ENCODE results near the gene CTNND2.
"Not testable (repeated sequence)": the region's sequence is repeated elsewhere in the genome, so short reads cannot be mapped to it uniquely, and the experiment has no call there.

The CTNND2 gene

DNA sequence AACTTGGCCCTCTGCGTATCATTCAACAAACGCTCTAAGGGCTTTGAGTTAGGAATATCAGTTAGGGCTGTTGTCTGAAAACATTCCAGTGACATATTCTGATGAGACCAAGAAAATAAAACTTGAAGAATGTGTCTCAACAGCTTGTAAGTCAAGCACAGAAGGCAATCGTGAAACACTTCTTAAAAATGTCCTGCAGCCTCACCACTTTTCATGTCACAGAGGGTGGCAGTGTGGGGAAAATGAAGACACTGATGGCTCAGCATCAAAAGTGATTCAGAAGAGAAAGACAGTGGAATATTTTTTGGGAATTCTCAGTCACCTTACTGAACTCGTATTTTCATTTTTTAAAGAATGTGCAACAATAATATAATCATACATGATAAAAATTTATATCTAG lies 247.3 kb downstream of the CTNND2 start:
- no peak for FAIRE-seq

DNA sequence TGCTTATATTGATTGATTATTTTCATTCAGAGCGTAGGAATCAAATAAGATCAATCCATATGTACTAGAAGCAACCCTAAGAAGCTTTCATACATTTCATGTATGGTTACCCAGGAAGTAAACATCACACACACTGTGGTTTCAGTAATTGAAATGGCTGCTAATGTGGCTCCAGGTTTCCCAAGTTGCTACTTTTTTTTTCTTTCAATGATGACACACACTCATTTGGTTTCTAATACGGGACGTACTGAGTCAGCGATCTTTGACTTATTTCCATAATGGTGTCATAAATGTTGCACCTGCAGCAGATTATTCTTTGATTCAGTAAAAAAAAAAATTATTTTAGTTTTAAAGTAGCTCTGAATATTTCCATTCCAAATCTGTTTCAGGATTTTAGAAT lies 248.6 kb downstream of the CTNND2 start:
- no peak for FAIRE-seq

DNA sequence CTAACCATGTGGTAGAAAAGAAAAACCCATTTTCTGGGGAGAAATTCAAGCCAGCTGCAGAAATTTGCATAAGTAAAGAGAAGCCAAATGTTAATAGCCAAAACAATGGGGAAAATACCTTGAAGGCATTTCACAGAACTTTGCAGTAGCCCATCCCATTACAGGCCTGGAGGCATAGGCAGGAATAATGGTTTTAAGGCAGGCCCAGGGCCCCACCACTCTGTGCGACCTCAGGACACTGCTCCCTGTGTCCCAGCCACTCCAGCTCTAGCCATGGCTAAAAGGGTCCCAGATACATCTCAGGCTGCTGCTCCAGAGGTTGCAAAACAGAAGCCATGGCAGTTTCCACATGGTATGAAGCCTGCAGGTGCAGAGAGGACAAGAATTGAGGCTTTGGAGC lies 253.3 kb downstream of the CTNND2 start:
- no peak for FAIRE-seq

DNA sequence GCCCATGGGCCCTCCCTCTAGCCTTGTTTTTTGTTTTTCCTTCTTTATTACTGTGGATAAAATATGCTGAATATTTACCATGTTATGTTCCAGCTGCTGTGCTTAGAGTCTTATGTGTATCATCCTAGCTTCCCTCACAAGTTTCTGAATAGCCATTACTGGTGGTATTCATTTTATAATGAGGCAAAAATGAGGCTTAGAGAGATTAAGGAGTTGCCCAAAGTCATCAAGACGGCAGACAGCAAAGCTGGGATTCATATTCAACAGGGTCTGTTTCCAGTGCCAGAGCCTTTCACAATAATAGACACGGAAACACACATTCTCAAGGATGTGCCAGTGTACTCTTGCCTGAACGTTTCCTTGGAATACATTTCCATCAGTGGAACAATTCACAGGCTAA lies 258.1 kb downstream of the CTNND2 start:
- FAIRE-seq = no peak

DNA sequence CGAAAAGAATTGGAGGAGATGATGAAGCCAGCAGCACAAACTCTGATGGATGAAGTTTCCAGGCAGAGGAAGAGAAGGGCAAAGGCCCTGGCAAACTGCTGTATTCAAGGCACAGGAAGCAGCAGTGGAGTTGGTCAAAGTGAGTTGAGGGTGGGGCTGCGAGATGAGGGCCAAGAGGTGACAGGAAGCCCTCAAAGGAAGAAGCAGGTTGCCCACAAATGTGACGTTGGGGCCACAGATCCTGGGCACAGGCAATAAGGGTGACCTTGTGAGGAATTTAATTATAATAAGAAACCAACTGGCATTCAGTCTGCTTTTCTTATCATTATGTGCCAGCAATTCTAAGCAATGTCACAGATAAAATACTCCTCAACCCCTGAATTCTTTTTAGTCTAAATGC lies 261.8 kb downstream of the CTNND2 start:
- no peak for FAIRE-seq

DNA sequence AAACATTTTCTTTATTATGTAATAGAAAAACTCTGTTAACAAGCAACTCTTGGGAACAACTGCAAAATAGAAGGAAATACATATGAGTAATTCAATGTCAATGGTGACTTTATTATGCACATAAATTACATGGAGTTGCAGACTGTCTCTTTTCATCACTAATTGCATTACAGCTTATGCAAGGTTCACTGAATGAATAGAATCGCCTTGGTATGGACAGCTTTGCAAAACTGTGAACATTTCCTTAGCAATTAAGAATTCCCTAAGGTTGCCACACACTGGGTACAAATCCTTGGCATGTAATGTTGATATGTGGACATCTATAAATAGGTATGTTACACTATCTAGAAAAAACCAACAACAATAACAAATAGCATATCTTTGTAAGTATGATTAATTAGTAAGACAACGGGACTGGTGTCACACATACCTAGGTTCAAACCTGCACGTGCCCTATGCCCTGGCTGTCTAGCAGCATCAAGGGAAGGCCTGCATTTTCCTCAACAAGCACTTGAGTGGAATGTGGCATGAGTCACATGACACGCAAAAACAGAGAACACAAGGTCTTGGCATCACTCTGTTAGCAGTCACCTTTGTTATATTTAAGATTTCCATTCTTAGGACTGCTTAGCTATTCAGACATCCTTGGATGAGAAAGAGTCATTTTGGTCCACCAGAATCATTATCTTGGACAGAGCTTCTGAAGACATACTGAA lies 263.9 kb downstream of the CTNND2 start:
- FAIRE-seq = no peak

DNA sequence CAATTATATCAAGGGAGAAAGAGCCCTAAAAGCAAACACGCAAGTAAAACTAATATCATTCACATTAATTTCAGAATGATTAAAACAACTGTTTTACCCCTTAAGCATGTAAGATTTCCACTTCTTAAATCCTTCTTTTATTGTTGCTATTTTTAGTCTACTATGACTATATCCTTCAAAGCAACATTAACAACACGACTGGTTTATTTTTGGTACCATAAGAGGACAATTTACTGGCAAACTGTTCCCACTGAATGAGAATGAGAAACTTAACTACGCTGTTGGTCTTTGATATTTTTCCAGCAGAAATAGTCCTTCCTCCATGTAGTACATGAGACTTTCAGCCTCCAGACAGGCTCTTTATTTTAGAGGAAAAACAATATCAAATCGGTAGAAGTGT lies 281.5 kb downstream of the CTNND2 start:
- FAIRE-seq = no peak

DNA sequence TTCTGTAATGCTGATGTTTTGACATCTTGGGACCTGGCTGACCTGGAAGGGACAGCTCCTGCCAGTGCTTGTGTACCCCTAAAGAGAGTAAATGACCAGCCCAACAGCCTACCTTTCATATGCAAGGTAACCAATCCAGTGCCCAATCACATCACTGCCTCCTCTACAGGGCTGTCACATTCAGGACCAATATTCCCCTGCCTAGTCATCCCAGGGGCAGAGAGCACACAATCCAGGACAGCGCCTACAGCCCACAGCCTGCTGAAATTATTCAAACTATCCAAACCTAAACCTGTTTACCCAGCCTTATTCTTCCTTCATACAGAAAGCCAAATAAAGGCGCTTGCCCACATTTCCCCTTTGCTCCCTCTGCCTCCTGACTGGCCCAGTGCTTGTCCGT lies 284.1 kb downstream of the CTNND2 start:
- FAIRE-seq = no peak

DNA sequence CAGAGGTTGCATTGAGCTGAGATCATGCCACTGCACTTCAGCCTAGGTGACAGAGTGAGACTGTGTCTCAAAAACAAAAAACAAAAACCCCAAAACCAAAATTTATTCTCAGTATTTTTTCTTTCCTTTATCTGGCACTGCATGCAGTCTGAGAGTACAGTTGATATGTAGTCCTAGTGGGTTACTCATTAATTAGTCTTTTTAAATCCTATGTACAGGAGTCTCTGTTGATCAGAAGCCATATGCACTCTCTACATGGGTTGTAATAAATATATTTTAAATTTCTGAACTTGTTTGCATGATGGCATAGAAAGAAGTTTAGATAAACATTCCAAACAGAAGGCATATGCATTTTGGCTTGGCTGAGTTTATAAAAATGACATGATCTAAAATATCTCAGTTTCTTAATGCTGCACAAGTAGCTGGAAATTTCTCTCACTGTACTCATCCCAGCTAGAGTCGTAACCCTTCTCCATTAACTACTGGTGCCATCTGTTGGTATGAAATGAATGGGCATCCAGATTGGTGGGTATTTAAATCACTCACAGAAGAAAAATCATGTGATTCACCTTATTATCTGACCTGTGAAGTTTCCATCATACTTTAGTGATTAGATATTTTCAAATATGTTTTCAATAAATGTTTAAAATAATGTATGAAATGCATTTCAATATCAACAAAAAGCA lies 284.8 kb downstream of the CTNND2 start:
- no peak for FAIRE-seq

DNA sequence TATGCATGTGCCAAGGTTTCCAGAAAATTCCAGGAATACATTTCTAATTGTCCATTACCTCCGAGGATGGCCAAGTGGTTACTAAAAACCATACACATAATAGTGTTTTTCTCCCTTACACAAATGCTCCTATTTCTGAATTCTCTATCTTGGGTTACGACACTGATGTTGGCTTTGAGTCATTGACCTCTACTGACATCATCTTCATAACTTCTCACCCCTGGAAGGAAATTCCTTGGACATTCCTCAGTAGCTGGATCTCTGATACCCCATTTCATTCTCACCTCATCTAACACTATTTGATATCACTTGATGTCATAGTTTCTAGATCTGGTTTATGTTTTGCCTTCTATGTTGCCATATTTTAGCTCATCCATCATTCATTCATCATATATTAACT lies 287.2 kb downstream of the CTNND2 start:
- FAIRE-seq = no peak

DNA sequence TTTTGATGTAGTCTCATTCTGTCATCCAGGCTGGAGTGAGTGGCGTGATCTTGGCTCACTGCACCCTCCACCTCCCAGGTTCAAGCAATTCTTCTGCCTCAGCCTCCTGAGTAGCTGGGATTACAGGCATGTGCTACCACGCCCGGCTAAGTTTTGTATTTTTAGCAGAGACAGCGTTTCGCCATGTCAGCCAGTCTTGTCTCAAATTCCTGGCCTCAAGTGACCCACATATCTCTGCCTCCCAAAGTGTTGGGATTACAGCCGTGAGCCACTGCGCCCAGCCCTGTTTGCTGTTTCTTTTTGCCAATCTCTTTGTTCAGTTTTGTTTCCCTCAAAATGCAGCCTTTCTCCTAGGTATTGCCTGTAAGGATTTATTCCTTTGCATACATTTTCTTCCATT lies 287.6 kb downstream of the CTNND2 start:
- not testable (repeated sequence) for FAIRE-seq

DNA sequence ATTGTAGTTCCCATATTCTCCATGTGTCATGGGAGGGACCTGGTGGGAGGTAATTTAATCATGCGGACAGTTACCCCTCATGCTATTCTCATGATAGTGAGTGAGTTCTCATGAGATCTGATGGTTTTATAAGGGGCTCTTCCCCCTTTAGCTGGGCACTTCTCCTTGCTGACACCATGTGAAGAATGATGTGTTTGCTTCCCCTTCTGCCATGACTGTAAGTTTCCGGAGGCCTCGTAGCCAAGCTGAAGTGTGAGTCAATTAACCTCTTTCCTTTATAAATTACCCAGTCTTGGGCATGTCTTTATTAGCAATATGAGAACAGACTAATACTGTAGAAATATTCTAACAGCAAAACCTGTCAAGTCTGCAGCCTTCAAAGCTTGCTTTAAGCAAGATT lies 293.2 kb downstream of the CTNND2 start:
- no peak for FAIRE-seq

DNA sequence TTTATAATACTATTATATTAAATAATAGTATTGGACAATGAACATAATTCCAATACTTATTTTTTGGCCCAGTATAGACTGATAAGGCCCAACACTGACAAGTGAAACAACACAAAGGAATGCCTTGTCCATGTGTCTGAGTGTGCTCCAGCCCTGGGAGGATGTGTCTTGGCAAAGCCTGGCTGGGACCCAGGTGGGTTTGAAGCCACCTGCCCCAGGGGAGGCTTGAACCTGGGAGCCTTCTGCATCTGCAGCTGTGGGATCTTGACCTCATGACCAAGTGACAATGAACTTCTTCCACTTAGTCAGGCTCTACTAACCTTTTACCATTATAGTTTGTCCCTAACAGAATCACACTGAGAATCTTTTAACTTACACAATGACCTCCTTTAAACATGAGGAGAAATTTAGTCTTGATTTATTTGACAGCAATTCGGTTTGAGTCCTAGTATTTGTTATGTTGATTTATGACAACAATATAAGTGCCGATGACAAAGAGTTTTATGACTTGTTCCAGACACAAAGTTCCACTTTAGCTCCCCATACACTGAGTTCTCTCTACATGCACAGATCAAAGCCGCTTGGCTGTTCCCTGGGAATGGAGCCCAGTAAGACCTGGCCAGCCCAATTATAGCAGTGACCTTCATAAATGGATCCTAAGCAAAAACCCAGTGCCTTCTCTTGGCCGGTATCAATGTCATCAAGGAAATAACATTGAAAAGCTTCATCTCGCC lies 294.5 kb downstream of the CTNND2 start:
- no peak for FAIRE-seq

DNA sequence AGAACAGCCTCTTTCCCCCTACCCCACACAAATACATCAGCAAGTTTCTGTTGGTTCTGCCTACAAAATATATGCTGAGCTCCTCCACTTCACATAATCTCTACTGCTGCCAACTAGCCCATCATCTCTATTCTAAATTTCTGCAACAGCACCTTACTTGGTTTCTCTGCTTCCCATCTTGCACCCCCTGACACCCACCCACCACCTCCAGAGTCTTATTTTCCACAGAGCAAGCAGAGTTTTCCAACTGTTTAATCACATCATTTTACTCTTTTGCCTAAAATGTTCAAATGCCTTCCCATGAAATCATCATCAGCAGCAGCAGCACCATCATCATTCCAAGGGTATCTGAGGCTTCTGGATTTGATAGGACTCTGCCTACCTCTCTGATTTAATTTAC lies 295.7 kb downstream of the CTNND2 start:
- FAIRE-seq = no peak

DNA sequence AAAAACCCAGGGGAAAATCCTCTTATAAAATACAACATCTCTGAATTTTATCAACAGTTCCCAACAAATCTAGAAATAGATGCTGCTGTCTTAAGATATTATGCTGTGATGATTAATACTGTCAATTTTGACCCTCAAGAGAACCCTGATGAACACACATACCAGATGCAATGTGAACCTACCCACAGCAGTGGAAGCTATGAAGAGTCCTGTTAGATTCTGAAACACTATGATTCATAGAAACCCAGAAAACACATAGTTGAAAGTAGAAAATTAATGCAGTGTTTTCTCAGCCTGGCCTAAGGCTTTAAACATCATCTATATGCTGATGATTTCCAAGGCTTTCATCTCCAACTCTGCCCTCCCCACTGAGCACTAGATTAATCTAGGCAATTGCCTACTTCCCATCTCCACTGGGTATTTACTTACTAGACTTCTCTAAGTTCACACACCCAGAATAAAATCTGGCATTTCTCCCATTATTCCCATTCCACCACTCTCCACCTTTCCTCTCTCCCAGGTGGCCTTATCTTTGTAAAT lies 296.2 kb downstream of the CTNND2 start:
- FAIRE-seq = no peak

DNA sequence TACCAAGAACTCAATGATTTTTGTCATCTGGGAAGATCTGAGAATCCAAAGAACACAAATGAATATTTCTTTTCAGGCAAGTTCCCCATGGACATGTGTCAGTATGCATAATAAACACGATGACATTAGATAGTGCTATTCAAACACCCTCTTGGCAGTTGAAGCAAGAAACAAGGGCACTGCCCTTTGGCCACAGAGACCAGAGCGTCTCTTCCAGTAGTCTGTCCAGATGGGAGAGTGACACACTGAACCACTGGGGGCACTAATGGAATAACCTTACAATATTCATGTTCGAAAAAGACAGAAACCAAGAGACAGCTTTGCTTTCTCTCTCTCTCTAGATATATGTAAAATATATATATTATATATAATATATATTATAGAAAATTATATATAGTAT lies 301.9 kb downstream of the CTNND2 start:
- no peak for FAIRE-seq

DNA sequence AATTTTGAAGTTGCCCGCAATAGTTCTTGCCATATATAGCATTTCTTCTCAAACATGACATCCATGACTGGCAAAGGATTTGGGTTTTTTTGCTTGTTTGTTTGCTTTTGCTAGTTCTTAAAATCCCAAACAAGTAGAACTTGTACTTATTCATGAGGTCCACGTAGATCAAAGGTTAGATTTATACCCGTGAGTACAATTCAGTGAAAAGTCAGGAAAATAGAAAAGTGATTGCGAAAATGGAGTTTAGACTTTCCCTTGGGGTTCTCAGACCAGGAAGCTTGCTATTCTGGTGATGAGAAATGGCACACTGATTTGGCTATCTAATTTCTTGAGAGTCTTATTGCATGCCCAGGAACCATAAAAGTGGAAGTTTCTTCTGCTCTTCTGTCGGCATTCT lies 304.7 kb downstream of the CTNND2 start:
- no peak for FAIRE-seq

DNA sequence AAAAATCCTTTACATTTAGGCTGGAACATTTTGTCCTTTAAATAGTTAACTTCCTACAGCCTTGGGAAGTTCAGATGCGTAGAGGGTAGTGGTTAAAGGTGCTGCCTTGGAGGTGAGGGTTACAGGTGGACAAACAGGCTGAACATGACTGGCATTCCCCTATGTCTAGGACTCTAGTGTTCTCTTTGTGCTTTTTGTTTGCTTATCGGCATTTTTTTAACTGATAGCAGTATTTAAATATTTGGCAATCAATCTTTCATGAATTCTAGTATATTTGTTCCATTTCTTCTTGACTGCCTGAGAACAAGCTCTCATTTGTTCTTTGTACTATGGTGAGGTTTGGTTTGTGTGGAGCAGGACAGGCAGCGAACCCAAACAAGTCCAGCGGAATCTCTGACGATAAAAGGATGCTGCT lies 307.6 kb downstream of the CTNND2 start:
- FAIRE-seq = no peak

DNA sequence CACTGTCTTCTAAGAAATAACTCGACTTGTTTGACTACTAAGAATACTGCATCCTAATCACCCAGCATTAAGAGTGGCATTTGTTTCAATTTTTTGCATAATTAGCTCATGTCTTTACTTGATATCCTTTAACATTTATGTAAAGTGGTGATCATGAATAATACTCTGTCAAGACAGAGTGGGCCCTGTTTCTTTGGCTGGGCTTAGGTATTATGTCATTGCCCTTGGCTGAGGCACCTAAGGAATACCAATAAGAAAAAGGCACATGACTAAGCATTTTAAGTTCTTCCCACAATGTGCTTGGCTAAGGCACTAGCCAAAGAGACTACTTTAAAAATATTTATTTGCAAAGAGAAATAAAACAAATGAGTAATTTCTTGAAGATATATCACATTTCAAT lies 308.1 kb downstream of the CTNND2 start:
- FAIRE-seq = no peak

DNA sequence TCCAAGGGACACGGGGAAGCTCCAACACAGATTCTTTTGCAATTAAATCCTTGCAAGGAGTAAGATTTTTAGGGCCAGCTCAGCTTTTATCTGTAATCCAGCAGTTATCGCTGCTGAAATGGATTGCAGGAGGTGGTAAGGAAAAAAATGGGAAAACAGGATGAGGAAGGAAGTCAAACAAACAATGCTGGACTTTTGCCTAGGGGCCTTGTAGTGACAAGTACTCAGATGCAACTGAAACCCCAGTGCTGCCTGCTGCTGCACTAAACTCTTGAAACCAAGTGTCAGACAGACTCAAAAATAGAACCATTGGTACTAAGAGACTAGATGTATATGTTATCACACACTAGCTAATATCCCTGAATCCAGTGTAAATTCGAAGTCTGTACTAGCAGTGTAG lies 309.2 kb downstream of the CTNND2 start:
- no peak for FAIRE-seq

DNA sequence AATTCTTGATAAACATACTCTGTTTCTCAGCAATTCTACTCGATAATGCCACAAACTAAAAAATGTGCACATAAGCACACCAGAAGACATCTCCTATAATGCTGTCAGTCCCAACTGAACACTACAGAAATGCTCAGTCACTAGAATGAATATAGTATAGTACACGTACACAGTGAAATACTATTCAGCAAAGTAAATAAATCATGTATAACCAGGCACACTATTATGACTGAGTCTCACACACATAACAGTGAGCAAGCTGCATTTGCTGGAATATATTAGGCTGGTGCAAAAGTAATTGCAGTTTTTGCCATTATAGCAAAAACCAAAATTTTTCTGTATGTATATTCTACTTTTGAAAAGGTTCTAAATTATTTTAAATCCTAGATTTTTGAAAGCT lies 310.2 kb downstream of the CTNND2 start:
- FAIRE-seq = no peak

DNA sequence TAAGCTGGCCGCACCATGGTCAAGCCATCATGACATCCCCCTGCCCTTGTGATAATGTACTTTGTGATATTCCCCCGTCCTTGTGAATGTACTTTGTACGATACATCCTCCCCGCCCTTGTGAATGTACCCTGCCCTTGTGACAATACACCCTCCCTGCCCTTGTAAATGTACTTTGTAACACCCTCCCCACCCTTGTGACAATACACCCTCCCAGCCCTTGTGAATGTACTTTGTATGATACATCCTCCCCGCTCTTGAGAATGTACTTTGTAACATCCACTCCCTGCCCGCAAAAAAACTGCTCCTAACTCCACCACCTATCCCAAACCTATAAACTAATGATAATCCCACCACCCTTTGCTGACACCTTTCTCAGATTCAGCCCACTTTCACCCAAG lies 313.8 kb downstream of the CTNND2 start:
- FAIRE-seq = no peak

DNA sequence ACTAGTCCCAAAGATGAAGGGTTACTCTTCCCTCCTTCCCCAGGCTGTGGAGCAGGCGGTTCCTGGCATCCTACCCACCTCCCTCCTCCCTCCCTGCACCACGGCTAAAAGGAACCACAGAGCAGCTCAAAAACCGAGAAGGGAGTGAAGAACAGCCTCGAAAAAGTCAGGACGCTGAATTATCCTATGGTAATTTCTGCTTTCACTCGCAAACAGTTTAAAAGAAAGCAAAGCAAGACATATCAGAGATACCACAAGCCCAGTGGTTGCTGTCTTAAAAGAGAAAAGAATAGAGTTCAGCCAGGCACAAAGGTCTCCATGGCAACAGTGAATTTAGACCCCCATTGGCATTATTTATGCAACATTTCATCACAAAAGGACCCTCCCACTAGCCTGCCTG lies 315.4 kb downstream of the CTNND2 start:
- no peak for FAIRE-seq

DNA sequence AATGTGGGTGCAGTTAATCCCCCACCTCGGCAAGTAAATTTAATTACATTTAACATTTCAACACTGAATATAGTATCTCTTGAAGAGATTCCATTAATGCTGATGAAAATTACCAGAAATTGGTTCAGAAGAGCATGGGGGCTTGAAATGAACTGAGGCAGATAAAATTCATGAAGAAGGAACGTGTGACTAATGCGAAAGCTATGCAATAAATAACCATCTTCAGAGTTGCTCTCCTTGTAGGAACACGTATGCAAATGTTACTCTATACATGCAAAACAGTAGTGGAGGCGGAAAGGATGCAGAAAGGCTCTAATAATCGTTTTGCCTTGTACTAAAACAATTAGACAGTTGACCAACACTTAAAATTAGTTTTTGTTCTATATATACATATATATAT lies 320.2 kb downstream of the CTNND2 start:
- FAIRE-seq = no peak
